Kidney epithelial cell (primary cell): ENCODE data around the gene PIK3R3. TPM values are rescaled to one million over a fixed set of nuclear protein-coding genes. Genes with fewer than 3 reads are reported as not detected.

Source experiments
- DNase-seq: peaks from one replicate; pipeline ENCODE4 v3.0.0-alpha.2; 2010; ENCODE audit warnings: low read depth
- H3K27me3 ChIP-seq: 2 replicates; pipeline ENCODE4 v1.6.0; 2011; ENCODE audit warnings: low read length; ENCODE audit not compliant: control insufficient read depth, insufficient read depth
- H3K36me3 ChIP-seq: 2 replicates; pipeline ENCODE4 v1.5.1; 2011; ENCODE audit warnings: low read length; ENCODE audit not compliant: control insufficient read depth, insufficient read depth
- H3K4me3 ChIP-seq: 2 replicates; pipeline ENCODE4 v1.5.1; 2011; ENCODE audit warnings: low read depth, mild to moderate bottlenecking, control low read depth, low read length
- CTCF ChIP-seq: IDR thresholded peaks from 2 replicates; pipeline ENCODE4 v1.5.1; 2011; ENCODE audit warnings: mild to moderate bottlenecking, moderate library complexity, low read length, control low read depth, inconsistent platforms; ENCODE audit not compliant: insufficient read depth, poor library complexity, severe bottlenecking
- total RNA-seq: library from RNA; depleted of rRNA; stranded (reverse); fragments of >200 nt; gene quantifications from 2 replicates; pipeline ENCODE4 v1.2.3, GENCODE V29; 2015

Gene PIK3R3
- 5.4 and 7.4 TPM in 2 replicates for total RNA-seq

DNA sequence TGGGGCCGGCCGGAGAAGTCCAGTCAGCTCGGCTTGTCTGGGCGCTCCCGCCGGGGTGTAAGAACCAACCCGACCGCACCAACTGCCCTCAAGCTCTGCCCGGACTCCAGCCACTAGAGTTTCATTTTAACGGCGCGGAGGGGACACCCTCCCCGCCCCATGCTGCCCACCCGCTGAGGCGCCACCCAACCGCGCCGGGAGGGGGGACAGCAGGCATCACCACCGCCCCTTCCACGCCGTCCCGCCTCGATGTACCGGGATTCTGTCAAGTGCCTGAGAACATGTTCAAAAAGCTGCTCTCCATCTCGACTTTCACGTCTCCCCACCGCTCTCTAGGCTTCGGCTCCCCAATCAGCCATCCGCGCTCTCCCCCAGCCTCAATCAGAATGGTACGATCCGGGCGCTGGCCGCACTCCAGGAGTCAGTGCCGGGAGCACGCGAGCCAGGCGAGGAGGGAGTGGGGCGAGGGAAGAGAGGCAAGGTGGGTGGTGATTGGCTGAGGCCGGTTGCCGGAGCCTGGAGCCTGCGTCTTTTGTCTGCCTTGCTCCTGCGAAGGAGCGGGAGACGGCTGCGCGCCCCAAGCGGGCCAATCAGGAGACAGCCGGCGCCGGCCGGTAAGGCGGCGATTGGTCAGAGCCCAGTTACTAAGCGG, at the start of gene PIK3R3:
TSS of gene PIK3R3 (minus strand) at position 101 of the 652 bp plus-strand sequence. CDS start 677 bp downstream, outside the sequence.
- TF ChIP-seq CTCF, result no peak
- Histone ChIP-seq H3K27me3 (no peaks in the 10 kb centered on the region), H3K4me3 (peak within 1 kb of the TSS; percentile 75), H3K36me3 (no peaks in the 10 kb centered on the region)
- DNase-seq, result peak; percentile 92

DNA sequence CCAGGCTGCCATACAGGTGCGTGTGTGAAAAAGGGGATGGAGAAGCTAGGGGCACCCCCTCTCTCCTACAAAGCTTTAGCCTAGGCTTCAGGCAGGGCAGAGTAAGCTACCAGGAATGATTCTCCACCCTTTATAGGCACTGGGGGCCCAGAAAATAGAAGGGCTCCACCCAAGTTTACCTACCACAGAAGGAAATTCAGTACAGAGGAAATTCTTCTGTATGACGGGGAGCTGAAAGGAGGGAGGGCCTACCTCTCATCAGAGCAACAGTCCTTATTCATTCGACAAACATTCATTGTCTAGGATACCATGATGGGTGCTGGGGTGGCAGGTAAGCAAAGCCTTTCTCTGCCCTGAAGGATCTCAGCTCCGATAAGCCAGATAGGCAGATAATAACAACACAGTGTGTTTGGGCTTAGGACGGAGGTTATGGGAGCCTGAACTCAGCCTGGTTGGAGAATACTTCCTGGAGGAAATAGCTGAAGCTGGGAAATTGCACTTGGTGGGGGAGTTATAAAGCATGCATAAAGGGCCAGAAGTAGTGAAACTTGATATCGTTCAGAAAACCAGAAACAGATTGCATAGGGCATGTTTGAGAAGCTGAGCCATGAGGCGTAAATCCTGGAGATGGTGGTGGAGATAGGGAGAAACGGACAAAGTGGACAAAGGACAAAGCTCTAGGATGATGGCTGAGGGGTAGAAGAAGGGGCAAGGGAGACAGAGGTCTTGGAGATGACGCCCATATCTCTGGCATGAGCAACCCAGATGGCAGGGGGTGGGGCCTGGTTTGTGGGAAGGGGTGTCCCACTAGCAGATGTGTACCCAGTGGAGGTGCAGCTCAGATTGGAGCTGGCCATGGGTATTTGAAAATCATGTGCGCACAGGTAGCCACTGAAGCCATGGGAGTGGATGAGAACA, 49.2 kb upstream of the PIK3R3 start:
- H3K4me3 ChIP-seq, result no peak overlapping the region
- DNase-seq, result no peak

GRCh38 chr1:46180082-46180616, 47.7 kb upstream of the PIK3R3 start:
- H3K4me3 ChIP-seq, result no peak overlapping the region
- no peak for DNase-seq
- no peaks in the 10 kb centered on the region for H3K36me3 ChIP-seq
- TF ChIP-seq CTCF, result no peak
- no peaks in the 10 kb centered on the region for H3K27me3 ChIP-seq

More for the DNA sequence above, 49.2 kb upstream of the PIK3R3 start:
- Histone ChIP-seq H3K36me3 (no peaks in the 10 kb centered on the region), H3K27me3 (no peaks in the 10 kb centered on the region)
- TF ChIP-seq CTCF, result no peak

- Histone ChIP-seq H3K4me3 (no peak overlapping the region), H3K36me3 (no peaks in the 10 kb centered on the region), H3K27me3 (no peaks in the 10 kb centered on the region)
- TF ChIP-seq CTCF, result peak; percentile 93
- no peak for DNase-seq
These were observed 47.0 kb upstream of the PIK3R3 start for GRCh38 chr1:46179138-46180081.

DNA sequence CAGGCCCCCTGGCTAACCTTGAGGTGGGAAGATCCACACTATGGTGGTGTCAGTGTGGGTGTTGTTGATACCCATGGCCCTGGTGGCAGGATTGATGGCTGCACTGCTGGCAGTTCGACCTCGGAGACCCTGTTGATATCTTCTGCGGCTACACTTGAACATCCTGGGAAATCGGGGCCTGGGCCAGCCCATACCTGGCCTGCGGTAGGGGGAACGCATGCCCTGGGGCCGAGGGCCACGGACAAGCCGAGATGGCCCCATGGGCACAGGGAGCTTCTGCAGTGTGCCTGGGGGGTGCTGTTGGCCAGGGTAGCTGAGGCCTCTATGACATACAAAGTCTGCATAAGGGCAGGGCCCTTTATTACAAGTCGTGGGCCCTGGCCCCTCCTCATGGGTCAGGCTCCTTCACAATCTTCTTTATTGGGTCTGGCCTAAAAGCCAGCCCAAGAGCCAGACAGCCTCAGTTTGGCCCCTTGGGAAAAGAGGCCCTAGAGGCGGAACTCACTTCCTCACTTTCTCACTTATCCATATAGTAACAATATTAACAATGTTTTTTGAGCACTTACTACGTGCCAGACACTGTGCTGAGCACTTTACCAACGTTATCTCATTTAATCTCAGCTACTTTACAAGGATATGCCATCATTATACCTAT, 43.9 kb upstream of the PIK3R3 start, which contains the start of gene P3R3URF:
TSS of gene P3R3URF (minus strand) at position 278 of the 655 bp plus-strand sequence. CDS start at position 261, 17 bp downstream.
- TF ChIP-seq CTCF, result no peak
- Histone ChIP-seq H3K27me3 (no peaks in the 10 kb centered on the region), H3K36me3 (no peaks in the 10 kb centered on the region), H3K4me3 (no peak within 1 kb of the TSS)
- DNase-seq, result no peak
